Activated naive CD4-positive, alpha-beta T cell treated with Interleukin-2 at 50 U/mL for 16 hours (primary cell): ENCODE measurements around the gene IL17A.

Experiments
- DNase-seq: peaks from one replicate; pipeline ENCODE4 v3.0.0-alpha.2; 2020

Gene IL17A

GRCh38 chr6:52216932-52217575, 30.9 kb downstream of the IL17A start:
- no peak for DNase-seq

GRCh38 chr6:52217761-52218160, 31.6 kb downstream of the IL17A start:
- no peak for DNase-seq

GRCh38 chr6:52221302-52221701, 35.1 kb downstream of the IL17A start:
- DNase-seq, result peak; percentile 49

GRCh38 chr6:52227495-52227894, 41.3 kb downstream of the IL17A start:
- peak; percentile 73 for DNase-seq

GRCh38 chr6:52230685-52231084, 44.5 kb downstream of the IL17A start:
- DNase-seq, result no peak

GRCh38 chr6:52231406-52232127, 45.4 kb downstream of the IL17A start:
- peak; percentile 35 for DNase-seq

- DNase-seq, result no peak
Measured at GRCh38 chr6:52233005-52233404, 46.8 kb downstream of the IL17A start.

GRCh38 chr6:52233975-52234823, 48.0 kb downstream of the IL17A start:
- DNase-seq, result peak; percentile 16
